GM18951 (cell line): ENCODE data around the gene SMO.
"Not testable (repeated sequence)": the region's sequence is repeated elsewhere in the genome, so short reads cannot be mapped to it uniquely, and the experiment has no call there.

Experiments
- POLR2A ChIP-seq: IDR thresholded peaks from 4 replicates; pipeline ENCODE4 v1.6.1; 2011; ENCODE audit warnings: mild to moderate bottlenecking; ENCODE audit not compliant: insufficient read length, insufficient read depth; ENCODE audit errors: extremely low read depth
- in situ Hi-C: fragments of 300-500 bp; cut with MboI; formaldehyde crosslinking; loops from one replicate; pipeline ENCODE4 v1.12.0; 2022; ENCODE audit warnings: low sequenced_read_pairs, mixed read lengths, inconsistent platforms; ENCODE audit not compliant: unreplicated experiment

Gene SMO

DNA sequence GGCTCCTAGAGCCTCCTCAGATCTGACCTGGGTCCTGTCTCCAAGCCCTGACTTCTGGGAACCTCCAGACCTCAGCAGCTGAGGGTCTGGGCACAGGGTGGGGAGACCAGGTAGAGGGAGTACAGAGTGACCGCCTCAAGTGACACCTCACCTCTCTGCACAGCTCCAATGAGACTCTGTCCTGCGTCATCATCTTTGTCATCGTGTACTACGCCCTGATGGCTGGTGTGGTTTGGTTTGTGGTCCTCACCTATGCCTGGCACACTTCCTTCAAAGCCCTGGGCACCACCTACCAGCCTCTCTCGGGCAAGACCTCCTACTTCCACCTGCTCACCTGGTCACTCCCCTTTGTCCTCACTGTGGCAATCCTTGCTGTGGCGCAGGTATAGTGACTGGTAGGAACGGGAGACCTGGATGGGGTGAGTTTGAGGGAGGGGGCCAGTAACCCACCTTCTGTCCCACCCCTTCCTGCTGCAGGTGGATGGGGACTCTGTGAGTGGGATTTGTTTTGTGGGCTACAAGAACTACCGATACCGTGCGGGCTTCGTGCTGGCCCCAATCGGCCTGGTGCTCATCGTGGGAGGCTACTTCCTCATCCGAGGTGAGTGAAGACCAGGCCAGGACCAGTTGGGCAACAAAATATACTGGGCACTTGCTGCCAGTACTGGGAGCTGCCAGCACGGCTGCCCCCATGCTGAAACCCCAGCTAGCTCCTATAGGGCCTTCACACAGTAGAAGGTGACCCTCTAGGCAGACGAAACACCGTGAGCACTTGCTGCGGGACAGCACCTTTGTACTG lies 17.8 kb downstream of the SMO start:
- in situ Hi-C loops: no loop called here
- no peak for TF ChIP-seq POLR2A

DNA sequence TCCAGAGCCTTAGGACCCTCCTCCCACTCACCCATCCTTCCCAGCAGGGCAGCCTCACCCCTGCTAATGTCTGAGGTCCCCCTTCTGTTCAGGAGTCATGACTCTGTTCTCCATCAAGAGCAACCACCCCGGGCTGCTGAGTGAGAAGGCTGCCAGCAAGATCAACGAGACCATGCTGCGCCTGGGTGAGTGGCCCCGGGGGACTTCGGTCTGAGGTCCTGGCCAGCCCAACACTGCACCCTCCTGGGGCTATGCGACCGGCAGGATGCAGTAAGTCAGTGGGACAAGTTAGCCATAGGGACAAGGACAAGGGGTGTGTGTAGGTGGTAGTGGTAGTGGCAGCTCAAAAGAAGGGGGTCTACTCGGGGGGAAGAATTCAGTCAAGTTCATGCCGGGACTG lies 20.2 kb downstream of the SMO start:
- in situ Hi-C loops: no loop called here
- TF ChIP-seq POLR2A: no peak

- in situ Hi-C loops: no loop called here
Measured at GRCh38 chr7:129209067-129209926, 20.9 kb downstream of the SMO start.

GRCh38 chr7:129210256-129210988 lies 22.0 kb downstream of the SMO start:
- no peak for TF ChIP-seq POLR2A
- in situ Hi-C loops: no loop called here

More at GRCh38 chr7:129209067-129209926, 20.9 kb downstream of the SMO start:
- TF ChIP-seq POLR2A: no peak

- TF ChIP-seq POLR2A: no peak
- in situ Hi-C loops: no loop called here
Measured at GRCh38 chr7:129210989-129211312, 22.5 kb downstream of the SMO start.

GRCh38 chr7:129212126-129212525 lies 23.7 kb downstream of the SMO start:
- no peak for TF ChIP-seq POLR2A
- in situ Hi-C loops: no loop called here

GRCh38 chr7:129212596-129212995 lies 24.2 kb downstream of the SMO start:
- no peak for TF ChIP-seq POLR2A
- in situ Hi-C loops: no loop called here

- TF ChIP-seq POLR2A: no peak
- in situ Hi-C loops: no loop called here
Measured at GRCh38 chr7:129213828-129214227, 25.4 kb downstream of the SMO start.

DNA sequence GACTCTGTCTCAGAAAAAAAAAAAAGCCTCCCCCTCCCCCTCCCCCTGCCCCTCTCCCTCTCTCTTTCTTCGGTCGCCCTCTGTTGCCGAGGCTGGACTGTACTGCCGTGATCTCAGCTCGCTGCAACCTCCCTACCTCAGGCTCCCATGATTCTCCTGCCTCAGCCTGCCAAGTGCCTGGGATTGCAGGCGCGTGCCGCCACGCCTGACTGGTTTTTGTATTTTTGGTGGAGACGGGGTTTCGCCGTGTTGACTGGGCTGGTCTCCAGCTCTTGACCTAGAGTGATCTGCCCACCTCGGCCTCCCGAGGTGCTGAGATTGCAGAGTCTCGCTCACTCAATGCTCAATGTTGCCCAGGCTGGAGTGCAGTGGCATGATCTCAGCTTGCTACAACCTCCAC lies 27.3 kb downstream of the SMO start:
- in situ Hi-C loops: not testable (repeated sequence)

DNA sequence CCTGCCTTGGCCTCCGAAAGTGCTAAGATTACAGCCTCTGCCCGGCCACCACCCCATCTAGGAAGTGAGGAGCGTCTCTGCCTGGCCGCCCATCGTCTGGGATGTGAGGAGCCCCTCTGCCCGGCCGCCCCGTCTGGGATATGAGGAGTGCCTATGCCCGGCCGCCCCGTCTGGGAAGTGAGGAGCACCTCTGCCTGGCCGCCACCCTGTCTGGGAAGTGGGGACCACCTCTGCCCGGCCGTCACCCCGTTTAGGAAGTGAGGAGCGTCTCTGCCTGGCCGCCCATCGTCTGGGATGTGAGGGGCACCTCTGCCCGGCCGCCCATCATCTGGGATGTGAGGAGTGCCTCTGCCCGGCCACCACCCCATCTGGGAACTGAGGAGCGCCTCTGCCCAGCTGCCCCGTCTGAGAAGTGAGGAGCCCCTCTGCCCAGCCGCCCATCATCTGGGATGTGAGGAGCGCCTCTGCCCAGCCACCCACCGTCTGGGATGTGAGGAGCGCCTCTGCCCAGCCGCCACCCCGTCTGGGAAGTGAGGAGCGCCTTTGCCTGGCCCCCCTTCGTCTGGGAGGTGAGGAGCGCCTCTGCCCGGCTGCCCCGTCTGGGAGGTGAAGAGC lies 27.8 kb downstream of the SMO start:
- in situ Hi-C loops: not testable (repeated sequence)

- in situ Hi-C loops: not testable (repeated sequence)
Measured at GRCh38 chr7:129216821-129217416, 28.5 kb downstream of the SMO start.

DNA sequence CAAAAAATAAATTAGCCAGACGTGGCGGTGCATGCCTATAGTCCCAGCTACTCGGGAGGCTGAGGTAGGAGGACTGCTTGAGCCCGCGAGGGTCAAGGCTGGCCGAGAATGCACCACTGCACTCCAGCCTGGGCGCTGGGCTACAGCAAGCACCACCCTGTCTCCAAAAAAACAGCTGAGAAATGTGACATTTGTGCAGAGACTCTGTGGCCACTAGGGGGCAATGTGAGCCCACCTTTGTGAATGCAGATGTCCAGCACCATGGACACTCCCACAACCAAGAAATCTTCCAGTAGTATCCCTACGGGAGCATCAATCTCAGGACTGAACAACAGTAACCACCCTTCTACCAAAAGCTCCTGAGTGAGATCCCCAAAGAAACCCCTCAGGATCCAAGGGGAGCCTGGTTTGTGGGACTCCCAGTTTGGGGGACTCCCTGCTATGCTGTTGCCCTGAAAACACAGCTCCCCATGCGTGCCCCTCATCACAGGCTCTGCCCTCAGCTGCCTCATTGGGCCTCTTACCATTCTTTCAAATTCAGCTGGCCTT lies 30.2 kb downstream of the SMO start:
- in situ Hi-C loops: no loop called here
- no peak for TF ChIP-seq POLR2A

GRCh38 chr7:129219166-129219565 lies 30.7 kb downstream of the SMO start:
- in situ Hi-C loops: not testable (repeated sequence)
